ENCODE data around the gene VIM.

- TF ChIP-seq CTCF (optimal IDR thresholded peaks at IDR 0.05 in 1 of 3, IDR thresholded peaks at IDR 0.05 in 1 of 3, conservative IDR thresholded peaks at IDR 0.05 in 1 of 3; ENCODE audit: extremely low read depth in 1 of 3, insufficient read depth in 2 of 3, low read length in 3 of 3) (no peak), EZH2 (IDR thresholded peaks at IDR 0.05; ENCODE audit: low read length) (no peak)
Observed at GRCh38 chr10:17265468-17265867, 37.4 kb downstream of the VIM start.

All from keratinocyte (primary cell).